Adrenal gland (tissue), 12 donors: ENCODE results near the gene NUP153. TPM values are rescaled to one million over a fixed set of nuclear protein-coding genes. Genes with fewer than 3 reads are reported as not detected.

Experiments used
- DNase-seq, 7 donors: peaks; one replicate each; pipeline ENCODE4 v3.0.0-alpha.2; 2019 to 2020
- H3K27ac ChIP-seq, 5 donors: fragments of 200-600 bp; sonication (generic) in 4 of 5; 1 replicate in 3 of 5; 2 replicates in 2 of 5; pipeline versions ENCODE4 v1.5.1 to v1.8.0; 2016 to 2020; ENCODE audit warnings: mild to moderate bottlenecking in 1 of 5
- H3K27me3 ChIP-seq: fragments of 200-600 bp; 2 replicates; pipeline ENCODE4 v1.8.0; 2021
- H3K36me3 ChIP-seq, 2 donors: fragments of 200-600 bp; replicated peaks in 1 of 2; 1 replicate in 1 of 2; 2 replicates in 1 of 2; pipeline versions ENCODE4 v1.5.1 to v1.8.0; 2018 to 2022
- H3K4me1 ChIP-seq, 2 donors: fragments of 200-600 bp; replicated peaks in 1 of 2; 1 replicate in 1 of 2; 2 replicates in 1 of 2; pipeline versions ENCODE4 v1.5.1 to v1.8.0; 2018 to 2021
- H3K4me3 ChIP-seq, 4 donors: fragments of 200-600 bp; sonication (generic) in 3 of 4; one replicate each; pipeline ENCODE4 v1.5.1; 2016 to 2018
- H3K9me3 ChIP-seq, 3 donors: fragments of 200-600 bp; sonication (generic) in 1 of 3; replicated peaks in 1 of 3; 1 replicate in 2 of 3; 2 replicates in 1 of 3; pipeline versions ENCODE4 v1.5.1 to v1.8.0; 2016 to 2021
- POLR2A ChIP-seq, 2 donors: fragments of 450-650 bp; IDR thresholded peaks; one replicate each; pipeline ENCODE4 v1.6.1; 2017; ENCODE audit warnings: antibody characterized with exemption in 2 of 2, mild to moderate bottlenecking in 2 of 2, moderate library complexity in 1 of 2
- WGBS, 4 donors: extraction: QIAGEN DNeasy Blood & Tissue Kit in 2 of 4; methylation state at CpG; one replicate each; pipeline versions ENCODE4 v1.1.5 to v1.1.7; 2013 to 2017; 5-methylcytosine and 5-hydroxymethylcytosine counted together
- intact Hi-C, 2 donors: fragments of 100-400 bp; cut with DNase I; formaldehyde crosslinking; loops; one replicate each; pipeline versions ENCODE4 v1.14.1 to v1.15.0; 2022 to 2023
- polyA plus RNA-seq, 3 donors: library from polyadenylated mRNA; stranded (reverse); fragments of 200-250 nt in 2 of 3; fragments of 350-450 nt in 1 of 3; fragmentation: Illumina TruSeq in 1 of 3; extraction: RNeasy Lipid Tissue Mini Kit (QIAGEN cat#74804) in 1 of 3; gene quantifications; one replicate each; pipeline ENCODE4 v1.2.3, GENCODE V29; 2013 to 2014
- total RNA-seq, 9 donors: library from RNA; depleted of rRNA in 4 of 9; stranded (reverse); fragments of >200 nt in 4 of 9; fragments of 120-200 nt in 1 of 9; fragmentation: NEBNext Ultra II Directional in 1 of 9; extraction: Animal tissue kit (Norgen Biotek cat#: 25700) in 1 of 9; gene quantifications; one replicate each; pipeline versions ENCODE4 v1.1.0 to v1.2.4, GENCODE V29; 2013 to 2023
- TF ChIP-seq, protein P1 (sequence below), 6 experiments: fragments of 450-650 bp in 4 of 6; fragments of 200-600 bp in 2 of 6; sonication (generic) in 1 of 6; IDR thresholded peaks; 1 replicate in 5 of 6; 2 replicates in 1 of 6; pipeline versions ENCODE4 v1.5.1 to v1.8.0; 2016 to 2021; ENCODE audit warnings: antibody characterized with exemption in 6 of 6, mild to moderate bottlenecking in 2 of 6, moderate library complexity in 1 of 6
- donor health status: healthy with polysubstance abuse.
- donor health status: Bipolar disorder and iron deficiency.
- donor health status: DM: yes; HTN: yes; CAD: no.
- donor health status: DM: no; HTN: no; CAD: no.
- donor health status: DM: no; HTN: no; CAD: no.
- donor health status: DM: yes; HTN: yes; CAD: no.

Gene NUP153
- total and polyA plus RNA-seq, 12 donors = 4.6 to 31.4 (median 28.2) TPM

GRCh38 chr6:17615794-17616193, 90.9 kb downstream of the NUP153 start:
- H3K27me3 ChIP-seq = no peaks in the 10 kb centered on the region
- no peak overlapping the region for H3K4me3 ChIP-seq
- no peak overlapping the region for H3K27ac ChIP-seq
- no peaks in the 10 kb centered on the region for H3K9me3 ChIP-seq
- no peaks in the 10 kb centered on the region for H3K4me1 ChIP-seq
- 77 to 91% (median 81%) methylated on average over 4 of the region's 4 CpGs for WGBS, 4 donors
- H3K36me3 ChIP-seq = peaks cover 0 to 15% of the 10 kb centered on the region in 2 donors
- no peak for TF ChIP-seq POLR2A (IDR thresholded peaks at IDR 0.05)
- TF ChIP-seq, protein P1, sequence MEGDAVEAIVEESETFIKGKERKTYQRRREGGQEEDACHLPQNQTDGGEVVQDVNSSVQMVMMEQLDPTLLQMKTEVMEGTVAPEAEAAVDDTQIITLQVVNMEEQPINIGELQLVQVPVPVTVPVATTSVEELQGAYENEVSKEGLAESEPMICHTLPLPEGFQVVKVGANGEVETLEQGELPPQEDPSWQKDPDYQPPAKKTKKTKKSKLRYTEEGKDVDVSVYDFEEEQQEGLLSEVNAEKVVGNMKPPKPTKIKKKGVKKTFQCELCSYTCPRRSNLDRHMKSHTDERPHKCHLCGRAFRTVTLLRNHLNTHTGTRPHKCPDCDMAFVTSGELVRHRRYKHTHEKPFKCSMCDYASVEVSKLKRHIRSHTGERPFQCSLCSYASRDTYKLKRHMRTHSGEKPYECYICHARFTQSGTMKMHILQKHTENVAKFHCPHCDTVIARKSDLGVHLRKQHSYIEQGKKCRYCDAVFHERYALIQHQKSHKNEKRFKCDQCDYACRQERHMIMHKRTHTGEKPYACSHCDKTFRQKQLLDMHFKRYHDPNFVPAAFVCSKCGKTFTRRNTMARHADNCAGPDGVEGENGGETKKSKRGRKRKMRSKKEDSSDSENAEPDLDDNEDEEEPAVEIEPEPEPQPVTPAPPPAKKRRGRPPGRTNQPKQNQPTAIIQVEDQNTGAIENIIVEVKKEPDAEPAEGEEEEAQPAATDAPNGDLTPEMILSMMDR (IDR thresholded peaks at IDR 0.05) = no peak
- intact Hi-C loops = no loop called here
- no peak for DNase-seq

DNA sequence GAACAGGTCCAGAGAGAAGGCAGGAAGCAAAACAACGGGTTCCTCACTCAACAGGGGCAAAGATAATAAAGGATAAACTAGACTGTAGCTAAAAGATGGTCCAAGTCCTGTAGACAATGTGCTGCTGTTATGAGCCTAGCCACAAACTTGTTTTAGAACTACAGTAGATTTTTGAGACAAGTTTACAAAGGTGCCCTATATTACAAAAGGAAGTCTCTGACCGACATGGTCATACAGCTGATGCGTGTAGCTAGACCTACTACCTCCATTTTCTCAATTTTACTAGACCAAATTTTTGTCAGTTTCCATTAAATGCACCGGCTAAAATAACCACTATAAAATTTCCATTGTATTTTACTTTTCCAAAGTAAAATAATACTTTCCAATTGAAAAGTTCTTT, 94.7 kb downstream of the NUP153 start:
- H3K9me3 ChIP-seq = no peaks in the 10 kb centered on the region
- no peak for TF ChIP-seq POLR2A (IDR thresholded peaks at IDR 0.05)
- TF ChIP-seq, protein P1 (IDR thresholded peaks at IDR 0.05) = no peak
- intact Hi-C loops = no loop called here
- no peak for DNase-seq
- WGBS, 4 donors = 92 to 95% (median 95%) methylated on average over 4 of the region's 4 CpGs
- no peak overlapping the region for H3K4me3 ChIP-seq
- H3K36me3 ChIP-seq = peaks cover 0 to 28% of the 10 kb centered on the region in 2 donors
- no peaks in the 10 kb centered on the region for H3K27me3 ChIP-seq
- no peaks in the 10 kb centered on the region for H3K4me1 ChIP-seq
- H3K27ac ChIP-seq = no peak overlapping the region

DNA sequence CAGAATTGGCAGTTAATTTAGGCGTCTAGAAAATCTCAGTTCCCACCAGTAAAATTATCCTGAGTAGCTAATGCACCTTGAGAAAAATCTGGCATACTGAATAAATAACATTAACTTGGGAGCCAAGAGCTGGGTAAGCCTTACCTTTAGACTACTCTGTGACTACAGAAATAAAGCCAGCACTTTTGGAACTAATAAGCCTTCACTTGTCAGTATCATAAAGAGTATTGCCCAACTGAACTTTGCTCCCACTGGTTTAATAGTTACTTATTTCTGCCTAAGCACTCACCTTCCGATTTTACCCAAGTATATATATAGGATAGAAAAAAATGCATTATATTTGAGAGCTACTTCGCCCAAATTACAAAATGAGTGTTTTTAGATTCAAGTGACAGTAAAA, 95.9 kb downstream of the NUP153 start:
- Histone ChIP-seq H3K9me3 (no peaks in the 10 kb centered on the region), H3K27ac (no peak overlapping the region), H3K27me3 (no peaks in the 10 kb centered on the region), H3K4me3 (no peak overlapping the region), H3K36me3 (peaks cover 0 to 18% of the 10 kb centered on the region in 2 donors), H3K4me1 (no peaks in the 10 kb centered on the region)
- intact Hi-C loops = no loop called here
- no peak for TF ChIP-seq POLR2A (IDR thresholded peaks at IDR 0.05)
- TF ChIP-seq, protein P1 (IDR thresholded peaks at IDR 0.05) = no peak
- 80 to 94% (median 90%) methylated on average over 3 of the region's 3 CpGs for WGBS, 4 donors
- DNase-seq = no peak

GRCh38 chr6:17606606-17607005, 100.1 kb downstream of the NUP153 start:
- peaks cover 0 to 23% of the 10 kb centered on the region in 2 donors for H3K36me3 ChIP-seq
- WGBS, 4 donors = 52 to 76% (median 66%) methylated on average over 4 of the region's 4 CpGs
- intact Hi-C loops = loop anchor here in 1 of 2 donors (10.0 kb wide), 1 partner anchor 98 kb away; the partner anchor contains the start of gene NUP153

More at GRCh38 chr6:17606606-17607005, 100.1 kb downstream of the NUP153 start:
- H3K27me3 ChIP-seq = no peaks in the 10 kb centered on the region
- no peak for TF ChIP-seq POLR2A (IDR thresholded peaks at IDR 0.05)
- TF ChIP-seq, protein P1 (IDR thresholded peaks at IDR 0.05) = no peak
- H3K27ac ChIP-seq = no peak overlapping the region
- H3K4me3 ChIP-seq = no peak overlapping the region
- H3K4me1 ChIP-seq = peaks cover 5 to 13% of the 10 kb centered on the region in 2 donors
- no peaks in the 10 kb centered on the region for H3K9me3 ChIP-seq
- DNase-seq = peak in 2 of 7 donors; percentile 25 to 30
